Measurements from ENCODE around the gene TTYH3. TPM values are rescaled to one million over a fixed set of nuclear protein-coding genes. Genes with fewer than 3 reads are reported as not detected.

The TTYH3 gene
- total RNA-seq, 4 donors from 2014 or later = 3.8 to 47.2 (median 25.2) TPM

DNA sequence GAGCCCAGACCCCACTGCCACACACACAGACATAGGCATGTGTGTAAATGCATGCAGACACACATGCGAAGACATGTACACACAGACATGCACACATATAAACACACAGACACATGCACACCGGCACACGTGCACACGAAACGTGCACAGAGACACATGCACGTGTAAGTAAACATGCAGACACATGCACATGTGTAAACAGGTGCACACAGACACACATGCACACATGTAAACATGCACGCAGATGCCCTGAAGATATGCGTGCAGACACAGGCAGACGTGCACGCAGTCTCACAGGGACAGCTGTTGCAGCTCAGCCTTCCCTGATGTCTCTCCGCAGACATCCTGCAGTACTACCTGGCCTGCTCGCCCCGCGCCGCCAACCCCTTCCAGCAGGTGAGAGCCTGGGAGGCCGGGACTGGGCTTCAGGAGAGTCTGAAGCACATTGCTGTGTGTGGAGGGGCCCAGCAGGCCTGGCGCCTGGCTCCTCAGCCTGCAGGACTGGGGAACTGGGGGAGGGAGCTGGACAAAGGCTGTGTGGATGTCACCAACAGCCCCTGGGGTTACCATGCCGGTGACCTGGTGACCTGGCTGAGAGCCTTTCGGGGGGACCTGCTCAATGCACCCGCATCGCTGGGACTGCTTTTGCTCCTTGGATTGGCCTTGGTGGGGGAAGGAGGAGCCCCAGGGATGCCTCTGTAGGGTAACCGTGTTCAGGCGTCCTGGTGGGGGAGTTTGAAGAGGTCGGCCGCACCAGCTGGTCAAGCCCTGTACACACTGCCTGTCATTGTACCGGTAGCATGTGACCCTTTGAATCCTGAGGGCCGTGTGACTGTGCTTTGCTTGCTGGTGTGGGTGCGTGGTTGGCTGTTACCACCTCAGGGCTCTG, 20.3 kb downstream of the TTYH3 start:
- no peak for DNase-seq
- Histone ChIP-seq H3K27me3 (no peaks in the 10 kb centered on the region), H3K4me3 (no peak overlapping the region), H3K36me3 (no peaks in the 10 kb centered on the region), H3K4me1 (no peaks in the 10 kb centered on the region), H3K9me3 (no peaks in the 10 kb centered on the region), H3K27ac (no peak overlapping the region)
- no peak for TF ChIP-seq POLR2A (IDR thresholded peaks at IDR 0.05)
- TF ChIP-seq, protein P1, sequence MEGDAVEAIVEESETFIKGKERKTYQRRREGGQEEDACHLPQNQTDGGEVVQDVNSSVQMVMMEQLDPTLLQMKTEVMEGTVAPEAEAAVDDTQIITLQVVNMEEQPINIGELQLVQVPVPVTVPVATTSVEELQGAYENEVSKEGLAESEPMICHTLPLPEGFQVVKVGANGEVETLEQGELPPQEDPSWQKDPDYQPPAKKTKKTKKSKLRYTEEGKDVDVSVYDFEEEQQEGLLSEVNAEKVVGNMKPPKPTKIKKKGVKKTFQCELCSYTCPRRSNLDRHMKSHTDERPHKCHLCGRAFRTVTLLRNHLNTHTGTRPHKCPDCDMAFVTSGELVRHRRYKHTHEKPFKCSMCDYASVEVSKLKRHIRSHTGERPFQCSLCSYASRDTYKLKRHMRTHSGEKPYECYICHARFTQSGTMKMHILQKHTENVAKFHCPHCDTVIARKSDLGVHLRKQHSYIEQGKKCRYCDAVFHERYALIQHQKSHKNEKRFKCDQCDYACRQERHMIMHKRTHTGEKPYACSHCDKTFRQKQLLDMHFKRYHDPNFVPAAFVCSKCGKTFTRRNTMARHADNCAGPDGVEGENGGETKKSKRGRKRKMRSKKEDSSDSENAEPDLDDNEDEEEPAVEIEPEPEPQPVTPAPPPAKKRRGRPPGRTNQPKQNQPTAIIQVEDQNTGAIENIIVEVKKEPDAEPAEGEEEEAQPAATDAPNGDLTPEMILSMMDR (IDR thresholded peaks at IDR 0.05) = no peak
- intact Hi-C loops (cut with DNase I; ENCODE audit: low total_unique reads) = no loop called here

DNA sequence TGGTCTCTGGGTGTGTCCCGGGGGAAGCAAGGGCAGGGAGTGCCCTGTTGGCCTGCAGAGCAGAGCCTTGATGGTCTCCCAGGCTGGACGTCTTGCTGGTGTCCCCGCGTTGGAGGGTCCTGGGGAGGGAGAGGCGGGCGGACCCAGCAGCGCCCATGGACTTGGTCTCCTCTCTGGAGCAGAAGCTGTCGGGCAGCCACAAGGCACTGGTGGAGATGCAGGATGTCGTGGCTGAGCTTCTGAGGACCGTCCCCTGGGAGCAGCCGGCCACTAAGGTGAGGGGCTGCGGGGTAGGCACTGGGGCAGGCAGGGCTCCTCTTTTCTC, 20.9 kb downstream of the TTYH3 start:
- no peak for DNase-seq
- intact Hi-C loops (cut with DNase I; ENCODE audit: low total_unique reads) = no loop called here
- H3K4me1 ChIP-seq = no peaks in the 10 kb centered on the region
- H3K27ac ChIP-seq = no peak overlapping the region
- no peak overlapping the region for H3K4me3 ChIP-seq
- H3K36me3 ChIP-seq = no peaks in the 10 kb centered on the region
- H3K27me3 ChIP-seq = no peaks in the 10 kb centered on the region
- H3K9me3 ChIP-seq = no peaks in the 10 kb centered on the region
- TF ChIP-seq POLR2A (IDR thresholded peaks at IDR 0.05) = no peak
- TF ChIP-seq, protein P1 (IDR thresholded peaks at IDR 0.05) = no peak

DNA sequence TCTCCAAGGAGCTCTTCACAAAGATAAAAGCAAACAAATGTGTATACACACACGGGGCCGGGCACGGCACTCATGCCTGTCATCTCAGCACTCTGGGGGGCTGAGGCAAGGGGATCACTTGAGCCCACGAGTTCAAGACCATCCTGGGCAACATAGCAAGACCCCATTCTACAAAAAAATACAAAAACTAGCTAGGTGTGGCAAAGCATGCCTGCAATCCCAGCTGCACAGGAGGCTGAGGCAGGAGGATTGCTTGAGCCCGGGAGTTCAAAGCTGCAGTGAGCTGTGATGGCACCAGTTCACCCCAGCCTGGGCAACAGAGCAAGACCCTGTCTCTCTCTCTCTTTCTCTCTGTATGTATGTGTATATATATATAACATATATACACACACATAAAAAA, 22.3 kb downstream of the TTYH3 start:
- no peaks in the 10 kb centered on the region for H3K4me1 ChIP-seq
- H3K36me3 ChIP-seq = no peaks in the 10 kb centered on the region
- no peak overlapping the region for H3K27ac ChIP-seq
- TF ChIP-seq POLR2A (IDR thresholded peaks at IDR 0.05) = no peak
- TF ChIP-seq, protein P1 (IDR thresholded peaks at IDR 0.05) = no peak
- H3K27me3 ChIP-seq = no peaks in the 10 kb centered on the region
- H3K9me3 ChIP-seq = no peaks in the 10 kb centered on the region
- no peak overlapping the region for H3K4me3 ChIP-seq
- no peak for DNase-seq
- intact Hi-C loops (cut with DNase I; ENCODE audit: low total_unique reads) = no loop called here

DNA sequence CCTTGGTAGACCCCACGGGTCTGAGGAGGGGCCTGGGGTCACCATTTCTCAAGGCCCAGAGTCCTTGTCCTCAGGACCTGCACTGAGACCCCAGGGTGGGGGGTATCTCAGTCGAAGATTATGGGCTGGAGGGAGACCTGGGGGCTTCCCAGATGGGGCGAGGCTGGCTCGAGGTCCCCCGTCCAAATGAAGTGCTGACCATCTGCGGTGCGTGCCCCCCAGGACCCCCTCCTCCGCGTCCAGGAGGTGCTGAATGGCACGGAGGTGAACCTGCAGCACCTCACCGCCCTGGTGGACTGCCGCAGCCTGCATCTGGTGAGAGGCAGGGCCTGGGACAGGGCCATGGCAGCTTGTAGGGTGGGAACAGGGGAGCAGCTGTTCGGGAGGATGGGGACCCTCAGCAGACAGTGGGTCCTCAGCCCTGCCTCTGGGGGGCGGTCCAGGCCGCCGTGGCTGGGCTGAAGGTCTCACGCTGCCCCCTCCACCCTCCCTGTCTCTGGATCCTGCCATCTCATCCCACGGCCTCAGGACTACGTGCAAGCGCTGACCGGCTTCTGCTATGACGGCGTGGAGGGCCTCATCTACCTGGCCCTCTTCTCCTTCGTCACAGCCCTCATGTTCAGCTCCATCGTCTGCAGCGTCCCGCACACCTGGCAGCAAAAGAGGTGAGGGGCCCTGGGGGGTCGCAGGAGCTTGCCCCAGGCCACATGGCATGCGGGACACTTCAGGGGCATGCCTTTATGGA, 24.3 kb downstream of the TTYH3 start:
- no peaks in the 10 kb centered on the region for H3K9me3 ChIP-seq
- no peaks in the 10 kb centered on the region for H3K27me3 ChIP-seq
- H3K4me1 ChIP-seq = no peaks in the 10 kb centered on the region
- intact Hi-C loops (cut with DNase I; ENCODE audit: low total_unique reads) = no loop called here
- no peaks in the 10 kb centered on the region for H3K36me3 ChIP-seq
- DNase-seq = no peak
- H3K27ac ChIP-seq = no peak overlapping the region
- H3K4me3 ChIP-seq = no peak overlapping the region
- TF ChIP-seq POLR2A (IDR thresholded peaks at IDR 0.05) = no peak
- TF ChIP-seq, protein P1 (IDR thresholded peaks at IDR 0.05) = no peak

DNA sequence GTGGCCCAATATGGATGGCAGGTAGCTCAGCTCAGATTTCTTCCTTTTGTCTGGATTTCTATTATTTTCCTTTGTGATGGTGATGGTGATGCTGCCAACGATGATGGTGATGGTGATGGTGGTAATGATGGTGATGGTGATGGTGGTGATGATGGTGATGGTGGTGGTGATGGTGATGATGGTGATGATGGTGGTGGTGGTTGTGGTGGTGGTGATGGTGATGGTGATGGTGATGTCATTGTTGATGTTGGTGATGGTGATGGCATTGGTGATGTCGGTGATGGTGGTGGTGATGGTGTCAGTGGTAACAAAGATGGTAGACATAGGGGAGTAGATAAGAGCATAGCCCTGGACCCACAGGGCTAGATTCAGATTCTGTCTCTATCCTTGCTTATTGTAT, 25.4 kb downstream of the TTYH3 start:
- H3K36me3 ChIP-seq = no peaks in the 10 kb centered on the region
- no peaks in the 10 kb centered on the region for H3K4me1 ChIP-seq
- TF ChIP-seq, protein P1 (IDR thresholded peaks at IDR 0.05) = no peak
- no peak for TF ChIP-seq POLR2A (IDR thresholded peaks at IDR 0.05)
- H3K27ac ChIP-seq = no peak overlapping the region
- H3K4me3 ChIP-seq = no peak overlapping the region
- H3K27me3 ChIP-seq = no peaks in the 10 kb centered on the region
- DNase-seq = no peak
- intact Hi-C loops (cut with DNase I; ENCODE audit: low total_unique reads) = no loop called here
- no peaks in the 10 kb centered on the region for H3K9me3 ChIP-seq

Data from uterus (tissue), 4 donors.